Measurements from ENCODE around the gene SUV39H1.

GRCh38 chrX:48715072-48715471 is 18.5 kb downstream of the SUV39H1 start:
- no peak for TF ChIP-seq POLR2A (IDR thresholded peaks at IDR 0.05)
- no peak for TF ChIP-seq CTCF (IDR thresholded peaks at IDR 0.05)
- TF ChIP-seq POLR2AphosphoS5 (IDR thresholded peaks at IDR 0.05; ENCODE audit: insufficient read depth in 1 of 2, low read depth in 1 of 2), result no peak
